ENCODE measurements around the gene ERCC8. TPM values are rescaled to one million over a fixed set of nuclear protein-coding genes. Genes with fewer than 3 reads are reported as not detected.

The ERCC8 gene
- total and polyA plus RNA-seq, 2 of the 13 experiments (the other 11 are each of a cell fraction or from before 2014, with no cell fraction given): 24.4 to 35.2 TPM

- no peak for TF ChIP-seq ZSCAN30 (CRISPR knock-in tag; IDR thresholded peaks at IDR 0.05)
- 0 out of 2 replicates have a peak, but pooled peaks have one; percentile 23 for TF ChIP-seq CEBPB (IDR thresholded peaks at IDR 0.05; ENCODE audit: borderline replicate concordance, low read depth, low read length)
- TF ChIP-seq PRDM10 (CRISPR knock-in tag; IDR thresholded peaks at IDR 0.05; ENCODE audit: low read depth): no peak
- TF ChIP-seq HDAC2 (CRISPR knock-in tag; IDR thresholded peaks at IDR 0.05): no peak
- H3K36me3 ChIP-seq (replicated peaks in 1 of 2; ENCODE audit: control insufficient read depth in 1 of 2, insufficient read depth in 2 of 2, low read length in 2 of 2): no peaks in the 10 kb centered on the region
- H3K4me1 ChIP-seq (ENCODE audit: insufficient read depth, low read length): no peaks in the 10 kb centered on the region
- ATAC-seq (no peak), FAIRE-seq (no peak), DNase-seq (ENCODE audit: low spot score) (no peak)
- H3K27me3 ChIP-seq (ENCODE audit: control insufficient read depth in 1 of 2, insufficient read depth in 2 of 2, low read length in 2 of 2): no peaks in the 10 kb centered on the region
- H2AFZ ChIP-seq (ENCODE audit: low read length): no peak overlapping the region
- ChIA-PET POLR2A (no interaction called here), CTCF (ENCODE audit: low intra/inter-chr PET ratio, low total read pairs) (no interaction called here)
- H3K4me2 ChIP-seq (ENCODE audit: low read depth, low read length): no peak overlapping the region
- in situ Hi-C loops (cut with HindIII; ENCODE audit: extremely low pct_ligation_motif_present, low pct_unique_long_range_greater_than_20kb): no loop called here
- no peaks in the 10 kb centered on the region for H4K20me1 ChIP-seq (ENCODE audit: insufficient read depth, low read length)
- BruUV-seq (replicated peaks): no TSS peak
- H3K4me3 ChIP-seq (replicated peaks in 1 of 3; ENCODE audit: insufficient read depth in 1 of 3, low read depth in 2 of 3, low read length in 3 of 3): no peak overlapping the region
- no peak overlapping the region for H3K9ac ChIP-seq (ENCODE audit: insufficient read depth, low read depth, low read length)
- no peak overlapping the region for H3K27ac ChIP-seq (ENCODE audit: extremely low read length, insufficient read depth, low read length)
- no peaks in the 10 kb centered on the region for H3K79me2 ChIP-seq (ENCODE audit: insufficient read depth, low read length)
- intact Hi-C loops (cut with micrococcal nuclease; ENCODE audit: unreplicated experiment): no loop called here
- H3K9me3 ChIP-seq (ENCODE audit: low read length): peaks cover 12% of the 10 kb centered on the region
These were observed 72.0 kb downstream of the ERCC8 start for GRCh38 chr5:60872892-60873291.

DNA sequence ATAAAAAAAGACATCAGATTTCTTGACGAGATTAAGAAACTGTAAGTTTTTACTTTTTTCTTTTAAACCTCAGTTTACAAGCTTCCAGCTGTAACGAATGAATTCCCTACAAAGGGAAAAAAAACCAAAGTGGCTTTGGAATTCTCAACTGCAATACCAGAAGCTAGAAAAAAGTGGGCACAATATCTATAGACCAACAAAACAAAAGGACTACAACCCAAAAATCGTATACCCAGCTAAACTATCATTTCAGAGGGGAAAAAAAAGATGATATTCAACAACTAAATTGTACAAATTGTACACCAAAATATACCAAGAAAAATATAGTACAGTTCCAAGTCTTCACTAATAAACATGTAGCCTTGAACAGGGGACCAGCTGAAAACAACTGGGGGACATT, 74.0 kb downstream of the ERCC8 start:
- no peak for FAIRE-seq
- CTCF ChIA-PET (ENCODE audit: low intra/inter-chr PET ratio, low total read pairs): no interaction called here

More for the DNA sequence above, 74.0 kb downstream of the ERCC8 start:
- Histone ChIP-seq H3K36me3 (replicated peaks in 1 of 2; ENCODE audit: control insufficient read depth in 1 of 2, insufficient read depth in 2 of 2, low read length in 2 of 2) (no peaks in the 10 kb centered on the region), H3K27me3 (ENCODE audit: control insufficient read depth in 1 of 2, insufficient read depth in 2 of 2, low read length in 2 of 2) (no peaks in the 10 kb centered on the region), H4K20me1 (ENCODE audit: insufficient read depth, low read length) (no peaks in the 10 kb centered on the region), H3K4me2 (ENCODE audit: low read depth, low read length) (no peak overlapping the region), H3K4me3 (replicated peaks in 1 of 3; ENCODE audit: insufficient read depth in 1 of 3, low read depth in 2 of 3, low read length in 3 of 3) (no peak overlapping the region), H2AFZ (ENCODE audit: low read length) (no peak overlapping the region), H3K9me3 (ENCODE audit: low read length) (peaks cover 12% of the 10 kb centered on the region), H3K4me1 (ENCODE audit: insufficient read depth, low read length) (no peaks in the 10 kb centered on the region), H3K79me2 (ENCODE audit: insufficient read depth, low read length) (no peaks in the 10 kb centered on the region), H3K9ac (ENCODE audit: insufficient read depth, low read depth, low read length) (no peak overlapping the region), H3K27ac (ENCODE audit: extremely low read length, insufficient read depth, low read length) (no peak overlapping the region)
- intact Hi-C loops (cut with micrococcal nuclease; ENCODE audit: unreplicated experiment): no loop called here
- in situ Hi-C loops (cut with HindIII; ENCODE audit: extremely low pct_ligation_motif_present, low pct_unique_long_range_greater_than_20kb): no loop called here
- ATAC-seq: no peak
- TF ChIP-seq ATRX (CRISPR knock-in tag; IDR thresholded peaks at IDR 0.05; ENCODE audit: borderline replicate concordance) (no peak), ZFP1 (CRISPR knock-in tag; IDR thresholded peaks at IDR 0.05) (peak; percentile 86; the same call in 1 of the 2 replicates)
- POLR2A ChIA-PET: no interaction called here
- WGBS (ENCODE audit: low lambda C conversion rate): 89% methylated on average over 3 of the region's 3 CpGs
- BruUV-seq (replicated peaks): no TSS peak
- DNase-seq (ENCODE audit: low spot score): no peak
